Brain microvascular endothelial cell (primary cell): ENCODE data around the gene PVALB.

Source experiments
- DNase-seq: peaks from one replicate; pipeline ENCODE4 v3.0.0-alpha.2; 2020
- H3K27ac ChIP-seq: fragments of 250-450 bp; sonication (Bioruptor Pico); 2 replicates; pipeline ENCODE4 v1.5.1; 2020; ENCODE audit warnings: mild to moderate bottlenecking, moderate library complexity
- H3K27me3 ChIP-seq: fragments of 250-450 bp; sonication (Bioruptor Pico); replicated peaks from 2 replicates; pipeline ENCODE4 v1.5.1; 2020; ENCODE audit warnings: mild to moderate bottlenecking
- H3K36me3 ChIP-seq: fragments of 250-450 bp; sonication (Bioruptor Pico); replicated peaks from 2 replicates; pipeline ENCODE4 v1.5.1; 2020; ENCODE audit warnings: mild to moderate bottlenecking
- H3K4me3 ChIP-seq: 2 replicates; pipeline ENCODE4 v1.5.1; 2011; ENCODE audit warnings: low read depth, mild to moderate bottlenecking, control low read depth, low read length, moderate library complexity
- CTCF ChIP-seq: IDR thresholded peaks from 2 replicates; pipeline ENCODE4 v1.5.1; 2011; ENCODE audit warnings: low read depth, mild to moderate bottlenecking, moderate library complexity, low read length, control low read depth, inconsistent platforms; ENCODE audit errors: missing control alignments
- in situ Hi-C: cut with HindIII; loops from 2 replicates; pipeline ENCODE4 v1.10.0; 2017; ENCODE audit warnings: low sequenced_read_pairs, low pct_ligation_motif_present

The PVALB gene

GRCh38 chr22:36858156-36858555 is 41.3 kb upstream of the PVALB start:
- H3K36me3 ChIP-seq = no peaks in the 10 kb centered on the region
- in situ Hi-C loops = no loop called here
- no peak for DNase-seq
- no peak overlapping the region for H3K4me3 ChIP-seq
- no peak for TF ChIP-seq CTCF
- no peak overlapping the region for H3K27ac ChIP-seq
- peaks cover 9% of the 10 kb centered on the region for H3K27me3 ChIP-seq

- H3K27me3 ChIP-seq = peaks cover 9% of the 10 kb centered on the region
- H3K36me3 ChIP-seq = no peaks in the 10 kb centered on the region
- TF ChIP-seq CTCF = no peak
- in situ Hi-C loops = no loop called here
- no peak for DNase-seq
- H3K4me3 ChIP-seq = no peak overlapping the region
- no peak overlapping the region for H3K27ac ChIP-seq
Observed at GRCh38 chr22:36856792-36857135, 39.9 kb upstream of the PVALB start.

GRCh38 chr22:36856121-36856791 is 39.4 kb upstream of the PVALB start:
- in situ Hi-C loops = no loop called here
- H3K27me3 ChIP-seq = peaks cover 9% of the 10 kb centered on the region
- peak; percentile 100 for TF ChIP-seq CTCF
- H3K27ac ChIP-seq = no peak overlapping the region
- H3K36me3 ChIP-seq = no peaks in the 10 kb centered on the region
- no peak overlapping the region for H3K4me3 ChIP-seq
- DNase-seq = peak; percentile 70

GRCh38 chr22:36855478-36855877 is 38.6 kb upstream of the PVALB start:
- in situ Hi-C loops = no loop called here
- no peak overlapping the region for H3K27ac ChIP-seq
- no peaks in the 10 kb centered on the region for H3K36me3 ChIP-seq
- H3K27me3 ChIP-seq = peaks cover 9% of the 10 kb centered on the region
- no peak for DNase-seq
- H3K4me3 ChIP-seq = no peak overlapping the region
- TF ChIP-seq CTCF = no peak

GRCh38 chr22:36853407-36854099 is 36.7 kb upstream of the PVALB start:
- in situ Hi-C loops = no loop called here
- H3K36me3 ChIP-seq = no peaks in the 10 kb centered on the region
- peak; percentile 50 for DNase-seq
- TF ChIP-seq CTCF = peak; percentile 87
- peaks cover 9% of the 10 kb centered on the region for H3K27me3 ChIP-seq
- H3K27ac ChIP-seq = no peak overlapping the region
- H3K4me3 ChIP-seq = no peak overlapping the region
